Dedifferentiated amniotic fluid mesenchymal stem cell (primary cell): ENCODE data around the gene SLFN12L.
"Not testable (repeated sequence)": the region's sequence is repeated elsewhere in the genome, so short reads cannot be mapped to it uniquely, and the experiment has no call there.

Experiments
- DNase-seq: peaks from one replicate; pipeline ENCODE4 v3.0.0-alpha.2; 2016; ENCODE audit errors: extremely low spot score

The SLFN12L gene

GRCh38 chr17:35537601-35538141 lies at the start of gene SLFN12L:
SLFN12L (minus strand) TSS chr17:35537678; CDS start chr17:35522364, 15,314 bp downstream.
- DNase-seq, result no peak

- DNase-seq, result no peak
These were observed 49.1 kb upstream of the SLFN12L start for GRCh38 chr17:35586569-35587073.

- DNase-seq, result no peak
These were observed 46.6 kb upstream of the SLFN12L start for GRCh38 chr17:35584061-35584460.

- DNase-seq, result no peak
These were observed 41.5 kb upstream of the SLFN12L start for GRCh38 chr17:35578929-35579432.

GRCh38 chr17:35578197-35578928 lies 40.9 kb upstream of the SLFN12L start, which contains the start of gene PEX12:
PEX12 (minus strand) TSS chr17:35578571; CDS start chr17:35578021, 550 bp downstream.
- DNase-seq, result peak; percentile 82

GRCh38 chr17:35577830-35578196 lies 40.3 kb upstream of the SLFN12L start:
- no peak for DNase-seq

GRCh38 chr17:35575759-35576158 lies 38.3 kb upstream of the SLFN12L start:
- DNase-seq, result no peak

GRCh38 chr17:35569405-35569804 lies 31.9 kb upstream of the SLFN12L start:
- no peak for DNase-seq

GRCh38 chr17:35568561-35568960 lies 31.1 kb upstream of the SLFN12L start:
- no peak for DNase-seq

- no peak for DNase-seq
These were observed 29.5 kb upstream of the SLFN12L start for GRCh38 chr17:35566968-35567367.

GRCh38 chr17:35563181-35563580 lies 25.7 kb upstream of the SLFN12L start:
- DNase-seq, result not testable (repeated sequence)

GRCh38 chr17:35560703-35561102 lies 23.2 kb upstream of the SLFN12L start, which contains the start of gene SLFN14:
SLFN14 (minus strand) TSS chr17:35560819; CDS start chr17:35558062, 2,757 bp downstream.
- DNase-seq, result no peak

GRCh38 chr17:35559495-35560210 lies 22.2 kb upstream of the SLFN12L start:
- DNase-seq, result no peak

GRCh38 chr17:35557353-35557752 lies 19.9 kb upstream of the SLFN12L start:
- DNase-seq, result no peak

GRCh38 chr17:35555691-35556090 lies 18.2 kb upstream of the SLFN12L start:
- no peak for DNase-seq

GRCh38 chr17:35554668-35555067 lies 17.2 kb upstream of the SLFN12L start:
- no peak for DNase-seq

GRCh38 chr17:35553310-35553709 lies 15.8 kb upstream of the SLFN12L start:
- DNase-seq, result no peak

GRCh38 chr17:35548978-35549377 lies 11.5 kb upstream of the SLFN12L start:
- no peak for DNase-seq

- no peak for DNase-seq
These were observed 10.8 kb upstream of the SLFN12L start for GRCh38 chr17:35548208-35548810.

- DNase-seq, result no peak
These were observed 9.0 kb upstream of the SLFN12L start for GRCh38 chr17:35546487-35546886.

- no peak for DNase-seq
These were observed 7.7 kb upstream of the SLFN12L start for GRCh38 chr17:35545150-35545549.

- DNase-seq, result no peak
These were observed 6.4 kb upstream of the SLFN12L start for GRCh38 chr17:35543856-35544255.
